MM.1S (cell line): ENCODE results near the gene HOATZ.

Source experiments
- DNase-seq: peaks from one replicate; pipeline ENCODE4 v3.0.0-alpha.2; 2015
- H2AFZ ChIP-seq: fragments of 300-600 bp; sonication (generic); 2 replicates; pipeline ENCODE4 v1.6.0; 2016; ENCODE audit warnings: antibody characterized with exemption, low read length
- H3F3A ChIP-seq: fragments of 300-600 bp; sonication (generic); 2 replicates; pipeline ENCODE4 v1.6.1; 2016; ENCODE audit warnings: mild to moderate bottlenecking, antibody characterized with exemption, low read length, moderate library complexity, mixed read lengths; ENCODE audit not compliant: insufficient read depth
- H3K27ac ChIP-seq: fragments of 300-600 bp; sonication (generic); 2 replicates; pipeline ENCODE4 v1.5.1; 2016; ENCODE audit warnings: mild to moderate bottlenecking, low read length
- H3K27me3 ChIP-seq: fragments of 300-600 bp; sonication (generic); replicated peaks from 2 replicates; pipeline ENCODE4 v1.6.0; 2016; ENCODE audit warnings: low read length; ENCODE audit not compliant: insufficient read depth
- H3K36me3 ChIP-seq: fragments of 300-600 bp; sonication (generic); replicated peaks from 2 replicates; pipeline ENCODE4 v1.6.1; 2016; ENCODE audit warnings: mild to moderate bottlenecking, low read length, mixed read lengths; ENCODE audit not compliant: insufficient read depth
- H3K4me1 ChIP-seq: fragments of 300-600 bp; sonication (generic); 2 replicates; pipeline ENCODE4 v1.6.1; 2016; ENCODE audit warnings: low read length, mixed read lengths
- H3K4me2 ChIP-seq: fragments of 300-600 bp; sonication (generic); 2 replicates; pipeline ENCODE4 v1.6.0; 2016; ENCODE audit warnings: low read depth, low read length
- H3K4me3 ChIP-seq: fragments of 300-600 bp; sonication (generic); 2 replicates; pipeline ENCODE4 v1.5.1; 2016; ENCODE audit warnings: low read length, mixed read lengths
- H3K79me2 ChIP-seq: fragments of 300-600 bp; sonication (generic); 2 replicates; pipeline ENCODE4 v1.6.1; 2016; ENCODE audit warnings: mixed run types, low read length, mixed read lengths
- H3K9ac ChIP-seq: fragments of 300-600 bp; sonication (generic); 2 replicates; pipeline ENCODE4 v1.6.1; 2016; ENCODE audit warnings: low read length, mixed read lengths
- H3K9me2 ChIP-seq: fragments of 300-600 bp; sonication (generic); replicated peaks from 2 replicates; pipeline ENCODE4 v1.6.1; 2016; ENCODE audit warnings: mild to moderate bottlenecking, low read length, mixed read lengths; ENCODE audit not compliant: insufficient read depth
- H3K9me3 ChIP-seq: fragments of 300-600 bp; sonication (generic); replicated peaks from 2 replicates; pipeline ENCODE4 v1.6.1; 2016; ENCODE audit warnings: mild to moderate bottlenecking, low read length, mixed read lengths; ENCODE audit not compliant: insufficient read depth
- H4K20me1 ChIP-seq: fragments of 300-600 bp; sonication (generic); 2 replicates; pipeline ENCODE4 v1.6.1; 2016; ENCODE audit warnings: mild to moderate bottlenecking, low read length, moderate library complexity, mixed read lengths; ENCODE audit not compliant: insufficient read depth
- EZH2 ChIP-seq: fragments of 300-600 bp; sonication (generic); optimal IDR thresholded peaks from 2 replicates; pipeline ENCODE3; 2017; ENCODE audit warnings: low read depth, mild to moderate bottlenecking, antibody characterized with exemption, low read length, mixed read lengths
- EZH2phosphoT487 ChIP-seq: fragments of 300-600 bp; sonication (generic); IDR thresholded peaks from 2 replicates; pipeline ENCODE4 v1.6.1; 2018; ENCODE audit warnings: antibody characterized with exemption, low read length
- TF ChIP-seq, protein P1 (sequence below): fragments of 300-600 bp; sonication (generic); IDR thresholded peaks from 2 replicates; pipeline ENCODE4 v1.5.1; 2016; ENCODE audit warnings: antibody characterized with exemption, low read length, mixed read lengths

Gene HOATZ

DNA sequence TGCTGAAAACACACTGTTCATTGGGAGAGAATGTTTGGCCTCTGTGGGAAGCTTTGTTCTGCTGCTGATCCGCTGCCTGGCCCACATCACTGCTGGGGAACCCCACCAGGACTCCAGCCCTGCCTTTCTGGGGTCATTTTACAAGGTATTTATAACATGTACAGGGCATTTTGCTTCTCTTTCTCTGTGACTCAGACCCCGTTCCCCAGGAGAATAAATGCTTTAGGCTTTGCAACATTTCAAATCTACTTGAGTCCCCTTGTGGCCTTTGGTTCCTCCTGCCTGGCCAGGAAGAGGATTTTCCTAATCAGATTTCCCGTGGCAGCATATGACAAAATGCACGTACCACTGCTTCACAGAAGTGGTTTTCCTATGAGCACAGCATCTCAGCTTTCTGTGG, 45.4 kb upstream of the HOATZ start:
- H3K4me3 ChIP-seq, result no peak overlapping the region
- no peaks in the 10 kb centered on the region for H3K4me1 ChIP-seq
- H3K27me3 ChIP-seq, result no peaks in the 10 kb centered on the region
- no peak overlapping the region for H3K27ac ChIP-seq
- H3K79me2 ChIP-seq, result no peaks in the 10 kb centered on the region
- H4K20me1 ChIP-seq, result no peaks in the 10 kb centered on the region
- no peaks in the 10 kb centered on the region for H3K9me2 ChIP-seq
- no peak for DNase-seq
- no peaks in the 10 kb centered on the region for H3F3A ChIP-seq
- H2AFZ ChIP-seq, result no peak overlapping the region
- no peak for TF ChIP-seq EZH2phosphoT487
- TF ChIP-seq, protein P1, sequence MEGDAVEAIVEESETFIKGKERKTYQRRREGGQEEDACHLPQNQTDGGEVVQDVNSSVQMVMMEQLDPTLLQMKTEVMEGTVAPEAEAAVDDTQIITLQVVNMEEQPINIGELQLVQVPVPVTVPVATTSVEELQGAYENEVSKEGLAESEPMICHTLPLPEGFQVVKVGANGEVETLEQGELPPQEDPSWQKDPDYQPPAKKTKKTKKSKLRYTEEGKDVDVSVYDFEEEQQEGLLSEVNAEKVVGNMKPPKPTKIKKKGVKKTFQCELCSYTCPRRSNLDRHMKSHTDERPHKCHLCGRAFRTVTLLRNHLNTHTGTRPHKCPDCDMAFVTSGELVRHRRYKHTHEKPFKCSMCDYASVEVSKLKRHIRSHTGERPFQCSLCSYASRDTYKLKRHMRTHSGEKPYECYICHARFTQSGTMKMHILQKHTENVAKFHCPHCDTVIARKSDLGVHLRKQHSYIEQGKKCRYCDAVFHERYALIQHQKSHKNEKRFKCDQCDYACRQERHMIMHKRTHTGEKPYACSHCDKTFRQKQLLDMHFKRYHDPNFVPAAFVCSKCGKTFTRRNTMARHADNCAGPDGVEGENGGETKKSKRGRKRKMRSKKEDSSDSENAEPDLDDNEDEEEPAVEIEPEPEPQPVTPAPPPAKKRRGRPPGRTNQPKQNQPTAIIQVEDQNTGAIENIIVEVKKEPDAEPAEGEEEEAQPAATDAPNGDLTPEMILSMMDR, result no peak
- TF ChIP-seq EZH2, result no peak
- no peak overlapping the region for H3K9ac ChIP-seq
- H3K4me2 ChIP-seq, result no peak overlapping the region
- H3K9me3 ChIP-seq, result no peaks in the 10 kb centered on the region
- H3K36me3 ChIP-seq, result no peaks in the 10 kb centered on the region

DNA sequence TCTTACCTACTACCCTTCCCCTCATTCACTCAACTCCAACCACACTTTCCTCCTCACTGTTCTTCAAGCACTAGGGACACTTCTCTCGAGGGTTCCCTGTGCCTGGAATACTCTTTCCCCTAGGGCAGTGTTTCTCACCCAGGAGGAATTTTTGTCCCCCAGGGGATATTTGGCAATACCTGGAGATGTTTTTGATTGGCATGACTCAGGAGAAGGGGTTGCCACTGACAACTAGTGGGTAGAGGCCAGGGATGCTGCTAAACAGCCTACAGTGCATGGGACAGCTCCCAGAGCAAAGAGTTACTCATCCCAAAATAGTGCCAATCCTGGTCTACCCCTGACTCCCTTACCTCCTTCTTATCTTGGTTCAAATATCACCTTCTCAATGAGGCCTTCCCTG, 42.4 kb upstream of the HOATZ start:
- Histone ChIP-seq H3K9me3 (no peaks in the 10 kb centered on the region), H3K4me1 (no peaks in the 10 kb centered on the region), H3F3A (no peaks in the 10 kb centered on the region), H3K79me2 (no peaks in the 10 kb centered on the region), H3K27me3 (no peaks in the 10 kb centered on the region), H3K36me3 (no peaks in the 10 kb centered on the region), H2AFZ (no peak overlapping the region), H3K27ac (no peak overlapping the region), H3K9me2 (no peaks in the 10 kb centered on the region), H3K9ac (no peak overlapping the region), H3K4me3 (no peak overlapping the region), H3K4me2 (no peak overlapping the region), H4K20me1 (no peaks in the 10 kb centered on the region)
- no peak for DNase-seq
- TF ChIP-seq, protein P1, result no peak
- TF ChIP-seq EZH2phosphoT487 (no peak), EZH2 (no peak)

DNA sequence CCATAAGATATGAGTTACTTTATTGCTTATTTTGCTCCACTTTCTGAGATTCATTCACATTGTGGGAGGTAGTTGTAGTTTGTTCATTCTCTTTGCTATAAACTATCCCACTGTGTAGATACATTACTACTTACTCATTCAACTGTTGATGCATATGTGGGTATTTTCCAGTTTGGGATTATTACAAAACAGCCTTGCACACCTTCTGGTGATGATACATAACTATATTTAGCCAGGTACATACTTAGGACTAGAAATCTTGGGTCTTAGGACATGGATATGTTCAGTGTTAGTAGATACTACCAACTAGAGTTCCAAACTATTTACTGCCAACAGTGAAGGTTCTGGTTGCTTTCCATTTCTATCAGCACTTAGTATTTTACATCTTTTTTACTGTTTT, 40.1 kb upstream of the HOATZ start:
- Histone ChIP-seq H3K79me2 (no peaks in the 10 kb centered on the region), H3K4me2 (no peak overlapping the region), H3K9me3 (no peaks in the 10 kb centered on the region), H3K27me3 (no peaks in the 10 kb centered on the region), H3K9me2 (no peaks in the 10 kb centered on the region), H3F3A (no peaks in the 10 kb centered on the region), H3K4me1 (no peaks in the 10 kb centered on the region), H3K4me3 (no peak overlapping the region), H3K9ac (no peak overlapping the region), H2AFZ (no peak overlapping the region), H3K36me3 (no peaks in the 10 kb centered on the region), H3K27ac (no peak overlapping the region), H4K20me1 (no peaks in the 10 kb centered on the region)
- no peak for DNase-seq
- TF ChIP-seq EZH2phosphoT487 (no peak), EZH2 (no peak)
- TF ChIP-seq, protein P1, result no peak

DNA sequence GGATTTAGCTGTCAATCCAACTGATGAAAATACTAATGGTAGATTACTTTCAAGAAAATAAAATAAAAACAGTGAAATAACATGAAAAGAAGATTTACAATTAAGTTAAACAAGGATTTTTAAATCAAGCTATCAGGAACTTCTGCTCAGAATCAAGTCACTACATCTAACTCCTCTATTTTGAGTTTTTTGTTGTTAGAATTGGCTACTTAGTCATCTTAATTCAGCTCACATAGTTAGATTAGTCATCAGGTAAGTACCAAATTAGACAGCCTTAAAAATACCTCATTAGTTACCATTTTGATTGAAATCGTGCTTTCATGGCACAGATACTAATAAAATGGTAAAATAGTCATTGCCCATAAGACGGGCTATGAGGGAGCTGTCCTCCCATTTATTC, 38.2 kb upstream of the HOATZ start:
- Histone ChIP-seq H3K4me2 (no peak overlapping the region), H3K9me2 (no peaks in the 10 kb centered on the region), H3F3A (no peaks in the 10 kb centered on the region), H3K4me1 (no peaks in the 10 kb centered on the region), H3K27ac (no peak overlapping the region), H3K79me2 (no peaks in the 10 kb centered on the region), H3K9me3 (no peaks in the 10 kb centered on the region), H3K9ac (no peak overlapping the region), H3K36me3 (no peaks in the 10 kb centered on the region), H4K20me1 (no peaks in the 10 kb centered on the region), H3K4me3 (no peak overlapping the region), H3K27me3 (no peaks in the 10 kb centered on the region), H2AFZ (no peak overlapping the region)
- DNase-seq, result no peak
- TF ChIP-seq EZH2 (no peak), EZH2phosphoT487 (no peak)
- TF ChIP-seq, protein P1, result no peak
